ENCODE measurements around the gene LTB. TPM values are rescaled to one million over a fixed set of nuclear protein-coding genes. Genes with fewer than 3 reads are reported as not detected.

The LTB gene
- total and polyA plus RNA-seq, 2 of the 13 experiments (the other 11 are each of a cell fraction or from before 2014, with no cell fraction given): 0.09 to 0.22 TPM

- TF ChIP-seq MTERF4 (CRISPR knock-in tag; IDR thresholded peaks at IDR 0.05) (no peak; the same call in 1 of the 2 replicates), TARDBP (CRISPR knock-in tag; IDR thresholded peaks at IDR 0.05) (peak; percentile 90), ZBTB4 (CRISPR knock-in tag; IDR thresholded peaks at IDR 0.05; ENCODE audit: borderline replicate concordance) (no peak), MIXL1 (CRISPR knock-in tag; IDR thresholded peaks at IDR 0.05) (0 out of 2 replicates have a peak, but pooled peaks have one; percentile 33), ZC3H13 (CRISPR knock-in tag; IDR thresholded peaks at IDR 0.05) (peak; percentile 72; the same call in 1 of the 2 replicates), ZNF431 (CRISPR knock-in tag; IDR thresholded peaks at IDR 0.05; ENCODE audit: borderline replicate concordance, low read depth) (no peak), ZNF24 (IDR thresholded peaks at IDR 0.05) (no peak), RXRA (CRISPR knock-in tag; IDR thresholded peaks at IDR 0.05) (peak; percentile 65), MIER2 (CRISPR knock-in tag; IDR thresholded peaks at IDR 0.05) (peak; percentile 12; the same call in 1 of the 2 replicates), FLYWCH1 (CRISPR knock-in tag; IDR thresholded peaks at IDR 0.05) (no peak), ZFP36L1 (CRISPR knock-in tag; IDR thresholded peaks at IDR 0.05) (peak; percentile 87; the same call in 1 of the 2 replicates), FOSL1 (CRISPR knock-in tag; IDR thresholded peaks at IDR 0.05; ENCODE audit: borderline replicate concordance) (no peak), ZNF737 (CRISPR knock-in tag; IDR thresholded peaks at IDR 0.05; ENCODE audit: borderline replicate concordance) (no peak), ZFY (CRISPR knock-in tag; IDR thresholded peaks at IDR 0.05) (no peak), SAP130 (CRISPR knock-in tag; IDR thresholded peaks at IDR 0.05; ENCODE audit: low read depth) (peak; percentile 87), ZNF7 (CRISPR knock-in tag; IDR thresholded peaks at IDR 0.05) (no peak), FOSL2 (CRISPR knock-in tag; IDR thresholded peaks at IDR 0.05) (no peak), EZH2 (conservative IDR thresholded peaks at IDR 0.05; ENCODE audit: low read depth, low read length) (no peak), CSRNP2 (CRISPR knock-in tag; conservative IDR thresholded peaks at IDR 0.05; ENCODE audit: low read depth) (no peak), HOXA5 (CRISPR knock-in tag; IDR thresholded peaks at IDR 0.05) (0 out of 2 replicates have a peak, but pooled peaks have one; percentile 9), NPAS2 (CRISPR knock-in tag; IDR thresholded peaks at IDR 0.05; ENCODE audit: borderline replicate concordance) (no peak), ZNF841 (CRISPR knock-in tag; IDR thresholded peaks at IDR 0.05; ENCODE audit: borderline replicate concordance) (peak; percentile 89; the same call in 1 of the 2 replicates), XBP1 (CRISPR knock-in tag; IDR thresholded peaks at IDR 0.05) (no peak), ZNF558 (CRISPR knock-in tag; IDR thresholded peaks at IDR 0.05; ENCODE audit: borderline replicate concordance) (no peak; the same call in 1 of the 2 replicates)
- TF ChIP-seq, protein P1, sequence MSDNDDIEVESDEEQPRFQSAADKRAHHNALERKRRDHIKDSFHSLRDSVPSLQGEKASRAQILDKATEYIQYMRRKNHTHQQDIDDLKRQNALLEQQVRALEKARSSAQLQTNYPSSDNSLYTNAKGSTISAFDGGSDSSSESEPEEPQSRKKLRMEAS (IDR thresholded peaks at IDR 0.05): peak; percentile 97
Observed at GRCh38 chr6:31619805-31620585, 37.8 kb upstream of the LTB start (continued).
